Ecto neural progenitor cell (in vitro differentiated cells): ENCODE measurements around the gene CCL13.
A peak's percentile ranks its signal among the peaks of the same experiment; 100 is the strongest.

Experiments used
- DNase-seq: peaks from one replicate; pipeline ENCODE4 v3.0.0-alpha.2; 2018; ENCODE audit warnings: low spot score

Gene CCL13

GRCh38 chr17:34363183-34363661 is 6.9 kb downstream of the CCL13 start, which contains the start of gene CCL1:
TSS of gene CCL1 (minus strand) at chr17:34363233. CDS start at chr17:34363161, 72 bp downstream.
- no peak for DNase-seq

DNA sequence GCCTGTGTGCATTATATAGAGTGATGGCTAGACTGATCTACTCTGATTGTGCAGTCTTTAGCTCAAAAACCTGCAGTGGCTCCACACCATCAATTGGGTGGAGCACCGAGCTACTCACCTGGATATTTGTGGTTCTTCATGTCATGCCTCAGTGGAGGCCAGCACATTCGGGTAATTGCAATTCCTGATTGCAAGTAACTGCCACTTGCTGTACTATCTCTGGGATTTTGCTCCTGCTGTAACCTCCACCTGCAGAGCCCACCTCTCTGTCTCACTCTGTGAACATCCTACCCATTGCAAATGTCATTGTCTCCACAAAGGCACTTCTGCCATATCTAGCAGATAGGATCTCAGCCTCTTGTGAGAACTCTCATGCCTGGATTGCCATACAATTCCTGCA is 8.5 kb downstream of the CCL13 start:
- DNase-seq = no peak

- no peak for DNase-seq
Measured at GRCh38 chr17:34365340-34365739, 9.1 kb downstream of the CCL13 start.

DNA sequence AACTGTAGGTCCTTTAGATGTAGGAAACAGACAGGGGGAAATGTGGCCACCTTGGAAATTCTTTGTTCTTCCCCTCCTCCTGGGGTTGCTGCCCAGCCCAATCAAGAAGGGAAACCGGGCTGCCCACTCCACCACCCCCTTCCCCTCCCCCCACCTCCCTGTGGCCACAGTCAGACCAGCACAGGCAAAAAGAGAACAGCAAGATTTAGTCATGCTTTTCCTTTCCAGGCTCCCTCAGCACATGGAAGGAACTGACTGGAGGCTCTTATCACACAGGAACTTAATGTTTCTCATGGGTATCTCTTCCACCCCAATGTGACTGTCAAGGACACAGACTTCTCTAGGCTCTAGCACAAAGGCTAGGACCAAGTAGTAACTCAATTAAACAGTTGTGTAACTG is 9.7 kb downstream of the CCL13 start:
- no peak for DNase-seq

- no peak for DNase-seq
Measured at GRCh38 chr17:34366529-34367107, 10.3 kb downstream of the CCL13 start.

DNA sequence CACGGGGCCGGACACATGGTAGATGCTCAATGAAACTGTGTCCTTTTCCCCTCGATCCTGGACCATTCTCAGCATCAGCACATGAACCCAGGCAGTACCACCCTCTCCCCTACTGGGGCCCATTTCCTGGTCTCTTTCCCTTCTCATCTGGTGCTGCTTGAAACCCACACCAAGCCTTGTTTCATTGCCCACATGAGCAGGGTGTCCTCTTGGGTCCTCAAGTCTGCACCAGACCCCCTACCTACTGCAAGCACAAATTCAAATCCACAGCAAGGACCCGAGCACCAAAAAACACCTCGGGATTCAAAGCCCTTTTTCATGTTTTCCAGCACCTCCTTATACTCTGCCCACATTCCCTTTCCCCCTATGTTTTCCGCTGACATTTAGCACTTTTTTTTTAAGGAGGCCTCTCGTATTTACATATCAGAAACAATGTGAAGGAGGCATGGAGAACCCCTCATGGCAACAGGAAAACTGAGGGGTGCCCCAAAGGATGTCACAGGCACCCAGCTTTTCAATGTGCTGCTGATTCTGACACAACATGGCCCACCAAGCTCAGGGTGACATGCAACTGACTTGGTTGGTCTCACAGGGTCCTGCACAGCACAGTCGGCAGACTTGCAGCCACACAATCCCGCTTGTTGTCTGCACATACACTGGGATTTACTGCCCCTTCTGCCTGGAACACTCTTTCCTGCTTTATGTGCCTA is 11.4 kb downstream of the CCL13 start:
- no peak for DNase-seq

GRCh38 chr17:34368196-34368945 is 12.1 kb downstream of the CCL13 start:
- no peak for DNase-seq

DNA sequence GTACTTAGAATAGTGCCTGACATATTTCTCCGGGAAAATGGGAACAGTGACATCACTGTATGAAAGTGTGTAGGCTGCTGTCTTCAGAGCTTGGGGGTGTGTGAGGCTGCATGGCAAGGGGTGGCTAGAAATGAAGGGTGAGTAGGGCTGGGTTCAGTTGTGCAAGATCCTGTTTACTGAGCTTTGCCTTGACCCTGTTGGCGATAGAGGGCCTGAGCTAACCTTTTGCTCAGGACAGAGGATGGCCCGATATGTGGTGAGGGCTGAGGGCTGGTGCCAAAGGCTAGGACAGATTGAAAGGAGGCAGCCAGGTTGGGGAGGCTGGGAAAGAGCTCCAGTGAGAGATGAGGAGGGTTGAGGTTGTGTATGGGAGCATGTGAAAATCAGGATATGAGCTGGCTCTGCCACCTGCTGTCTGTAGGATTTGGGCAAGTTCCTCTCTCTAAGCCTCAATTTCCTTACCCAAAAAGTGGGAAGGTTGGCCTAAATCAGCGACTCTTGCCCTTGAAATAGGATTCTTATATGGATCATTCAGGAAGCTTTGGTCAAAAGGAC is 12.7 kb downstream of the CCL13 start:
- DNase-seq = no peak

DNA sequence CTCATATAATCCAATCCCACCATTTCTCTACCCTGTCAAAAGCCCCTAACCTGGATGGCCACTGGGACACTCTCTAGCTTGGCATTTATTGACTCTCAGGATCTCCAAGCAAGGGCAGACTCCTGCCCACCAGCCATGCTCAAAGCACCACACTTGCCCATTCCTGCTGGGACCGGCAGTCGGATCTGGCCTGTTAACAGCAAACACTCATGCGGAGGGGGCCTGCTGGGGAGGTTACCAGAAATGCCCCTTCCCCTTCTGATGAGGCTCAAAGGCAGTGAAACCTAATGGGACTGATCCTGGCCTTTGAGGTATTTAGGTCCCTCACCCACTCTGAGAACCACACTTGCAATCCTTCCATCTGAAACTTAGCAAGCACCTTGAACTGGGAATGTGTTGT is 13.3 kb downstream of the CCL13 start:
- DNase-seq = no peak

DNA sequence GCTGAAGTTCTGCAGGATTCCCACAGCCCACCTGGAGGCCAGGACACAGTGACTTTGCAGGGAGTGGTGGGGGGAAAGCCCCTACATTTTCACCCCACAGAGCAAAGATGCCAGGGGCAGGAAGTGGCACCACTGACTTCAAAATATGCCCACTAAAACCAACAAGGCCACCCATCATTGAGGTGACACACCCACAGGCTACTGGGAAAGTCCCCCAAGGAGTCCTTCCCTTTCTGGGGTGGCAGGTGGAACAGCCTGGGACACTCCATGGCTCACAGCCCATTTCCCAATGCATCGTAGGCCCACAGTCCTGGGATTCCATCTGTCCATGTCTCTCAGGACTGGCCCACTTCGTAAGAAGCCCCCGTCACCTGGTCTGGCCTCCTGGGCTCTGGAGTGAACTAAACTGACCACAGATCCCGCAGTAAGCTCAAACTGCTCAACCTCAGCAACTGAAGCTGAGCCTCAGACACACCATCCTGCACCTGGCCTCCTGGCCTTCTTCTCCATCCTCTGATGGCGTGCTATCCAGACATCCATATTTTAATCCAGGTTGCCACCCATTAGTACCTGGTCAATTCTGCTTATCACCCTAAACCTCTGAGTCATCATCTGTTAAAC is 14.2 kb downstream of the CCL13 start:
- no peak for DNase-seq

DNA sequence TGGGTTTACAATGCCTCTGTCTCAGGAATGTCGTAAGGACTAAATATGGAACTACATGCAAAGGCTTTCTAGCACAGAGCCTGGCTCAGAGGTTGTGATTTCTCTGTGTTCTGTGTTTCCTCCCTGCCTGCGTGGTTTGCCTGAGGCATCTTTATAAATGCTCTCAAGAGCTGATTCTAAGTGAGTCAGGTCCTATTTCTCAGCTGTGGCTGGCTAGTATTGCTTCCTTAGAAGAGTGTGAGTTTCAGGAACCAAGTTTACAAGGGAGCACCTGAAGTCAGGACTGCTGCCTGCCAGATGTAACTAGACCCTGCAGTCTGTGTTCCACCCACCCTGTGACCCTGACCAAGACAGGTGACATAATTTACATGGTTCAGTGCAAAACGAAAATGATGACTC is 14.7 kb downstream of the CCL13 start:
- DNase-seq = no peak

GRCh38 chr17:34371405-34372100 is 15.3 kb downstream of the CCL13 start:
- DNase-seq = no peak

DNA sequence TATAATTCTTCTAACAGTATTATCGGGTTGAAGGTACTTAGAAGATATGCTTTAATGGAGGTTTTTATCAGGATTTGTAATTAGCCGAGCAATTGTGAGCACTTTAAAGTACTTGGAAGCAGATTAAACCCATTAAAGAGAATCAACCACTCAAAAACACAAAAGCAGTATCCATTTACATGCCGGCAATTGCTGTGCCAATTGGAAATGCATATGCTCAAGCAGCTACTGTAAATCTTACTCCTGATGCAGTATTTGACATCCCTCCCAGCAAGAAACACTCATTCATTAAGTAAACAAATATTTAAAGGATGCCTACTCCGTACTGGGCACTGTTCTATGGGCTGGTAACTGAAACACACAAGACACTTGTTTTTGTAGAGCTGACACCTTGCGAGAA is 18.2 kb downstream of the CCL13 start:
- DNase-seq = no peak

GRCh38 chr17:34375426-34375997 is 19.2 kb downstream of the CCL13 start:
- no peak for DNase-seq

DNA sequence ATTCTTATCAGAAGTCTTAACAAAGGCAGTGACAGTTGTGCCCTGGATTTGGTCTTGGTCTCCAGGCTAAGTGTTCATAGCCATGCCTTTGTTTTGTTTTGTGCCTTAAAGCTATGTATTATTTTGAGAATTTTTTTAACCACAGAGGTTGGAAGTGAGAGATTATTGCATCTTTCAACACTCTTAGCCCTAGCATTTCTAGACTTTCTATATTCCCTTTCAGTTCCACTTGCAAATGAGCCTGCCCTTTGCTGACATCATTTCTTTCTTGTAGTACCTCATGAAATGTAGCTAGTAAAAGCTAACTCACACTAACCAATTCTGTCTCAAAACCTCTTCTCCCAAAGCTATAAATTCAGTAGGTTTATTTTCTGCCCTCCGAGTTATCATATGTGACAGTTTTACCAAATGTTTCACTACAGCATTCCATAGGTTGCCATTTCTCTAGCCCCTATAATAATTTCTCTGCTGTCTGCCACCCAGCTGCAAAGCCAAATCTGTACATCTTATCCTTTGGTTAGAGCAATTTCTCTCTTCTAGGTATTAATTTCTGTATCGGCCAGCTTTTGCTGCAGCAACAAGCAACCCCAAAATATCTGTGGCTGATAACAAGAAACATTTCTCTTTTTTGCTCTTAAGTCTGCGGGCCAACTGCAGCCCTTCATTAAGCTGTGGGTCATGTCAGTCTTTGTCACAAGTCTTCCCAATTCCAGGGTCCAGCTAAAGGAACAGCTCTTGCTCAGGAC is 21.0 kb downstream of the CCL13 start:
- DNase-seq = peak; percentile 29

- no peak for DNase-seq
Measured at GRCh38 chr17:34378664-34379101, 22.4 kb downstream of the CCL13 start.

GRCh38 chr17:34379868-34380267 is 23.6 kb downstream of the CCL13 start:
- DNase-seq = no peak

DNA sequence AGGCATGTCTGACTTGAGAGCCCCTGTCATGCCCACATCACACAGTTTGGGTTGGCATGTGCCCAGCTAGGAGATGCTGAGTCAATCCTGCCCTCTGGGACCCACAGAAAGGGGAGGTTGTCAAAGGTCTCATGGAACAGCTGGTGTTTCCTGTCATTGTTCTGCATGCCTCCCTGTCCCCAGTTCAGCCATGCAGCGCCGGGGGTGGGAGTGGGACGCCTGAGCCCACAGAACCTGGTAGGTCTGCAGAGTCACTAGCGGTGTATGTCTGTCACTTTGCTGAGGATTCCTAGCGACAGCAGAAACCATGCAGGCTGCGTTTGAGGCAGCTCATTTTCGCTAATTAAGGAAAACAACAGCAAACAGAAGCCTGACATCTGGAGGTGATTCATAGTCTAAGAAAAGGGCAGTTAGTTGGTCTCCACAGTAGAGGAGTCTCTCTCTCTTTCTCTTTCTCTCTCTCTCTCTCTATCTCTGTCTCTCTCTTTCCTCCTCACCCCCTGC is 26.4 kb downstream of the CCL13 start:
- DNase-seq = no peak

DNA sequence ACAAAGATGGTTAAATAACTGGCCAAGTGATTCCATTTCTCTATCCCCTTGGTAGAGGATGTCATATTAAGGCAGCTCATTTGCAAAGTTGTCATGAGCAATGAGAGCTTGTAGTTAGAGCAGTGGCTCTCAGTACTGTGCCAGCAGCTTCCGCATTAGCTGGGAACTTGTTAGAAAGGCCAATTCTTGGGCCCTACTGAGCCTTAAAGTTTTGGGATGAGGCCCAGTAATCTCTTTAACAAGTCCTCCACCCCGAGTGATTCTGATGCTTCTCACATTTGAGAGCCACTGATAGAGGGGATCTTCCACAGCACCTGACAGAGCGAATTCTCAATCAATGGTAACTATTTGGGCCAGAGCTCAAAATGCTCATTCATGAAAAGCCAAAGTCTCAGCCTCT is 26.9 kb downstream of the CCL13 start:
- no peak for DNase-seq

DNA sequence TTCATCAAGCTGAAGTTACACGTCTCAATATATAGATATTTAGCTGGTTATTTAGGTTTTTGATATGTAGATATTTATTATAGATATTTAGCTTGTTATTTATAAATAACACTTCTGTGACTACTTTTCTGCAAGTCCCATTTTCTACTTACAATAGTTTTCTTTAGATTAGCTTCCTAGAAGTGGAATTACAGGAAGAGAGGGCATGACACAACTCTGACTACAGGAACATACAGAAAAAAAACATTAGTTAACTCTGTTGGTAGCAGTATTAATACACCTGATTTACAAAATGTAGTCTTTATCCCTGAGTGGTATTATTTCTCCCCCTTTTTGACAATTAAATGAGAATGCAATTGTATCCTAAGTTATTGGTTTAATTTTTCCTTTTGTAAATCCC is 28.0 kb downstream of the CCL13 start:
- no peak for DNase-seq
